MCF 10A (cell line): Measurements from ENCODE around the gene AFG3L2. TPM values are rescaled to one million over a fixed set of nuclear protein-coding genes. Genes with fewer than 3 reads are reported as not detected.

ENCODE experiments used
- BruUV-seq: library from RNA; stranded (reverse); fragments of 400-500 nt; replicated peaks from 2 replicates; lab custom pipeline; 2021; lab: Mats Ljungman, UMichigan
- CTCF ChIA-PET: fragments of 300-600 bp; sonication (Branson Sonifier 250); formaldehyde crosslinking; extraction: SDS; loops from one replicate; lab custom pipeline; 2021; ENCODE audit warnings: antibody characterized with exemption, inconsistent platforms; lab: Yijun Ruan, JAX
- POLR2A ChIA-PET: fragments of 300-600, 350-650 bp; sonication (Branson Sonifier 250); formaldehyde crosslinking; extraction: SDS; loops from one replicate; lab custom pipeline; 2020; ENCODE audit warnings: antibody characterized with exemption, inconsistent platforms; lab: Yijun Ruan, JAX
- DNase-seq: peaks from one replicate; pipeline ENCODE4 v3.0.0-alpha.2; 2018; ENCODE audit not compliant: unreplicated experiment
- H3K27ac Mint-ChIP-seq: one replicate; pipeline ENCODE4 v1.8.0; 2022; ENCODE audit warnings: mild to moderate bottlenecking, low read depth, mixed read lengths; ENCODE audit not compliant: unreplicated experiment
- H3K27me3 Mint-ChIP-seq: one replicate; pipeline ENCODE4 v1.8.0; 2022; ENCODE audit warnings: mixed read lengths; ENCODE audit not compliant: insufficient read depth, unreplicated experiment
- H3K36me3 Mint-ChIP-seq: one replicate; pipeline ENCODE4 v1.8.0; 2022; ENCODE audit warnings: mild to moderate bottlenecking, moderate library complexity, mixed read lengths; ENCODE audit not compliant: insufficient read depth, unreplicated experiment
- H3K4me1 Mint-ChIP-seq: one replicate; pipeline ENCODE4 v1.8.0; 2022; ENCODE audit warnings: mixed read lengths; ENCODE audit not compliant: insufficient read depth, unreplicated experiment
- H3K4me3 Mint-ChIP-seq: one replicate; pipeline ENCODE4 v1.8.0; 2022; ENCODE audit warnings: mild to moderate bottlenecking, moderate library complexity, mixed read lengths; ENCODE audit not compliant: unreplicated experiment
- H3K9me3 Mint-ChIP-seq: one replicate; pipeline ENCODE4 v1.8.0; 2022; ENCODE audit warnings: mixed read lengths; ENCODE audit not compliant: unreplicated experiment
- CTCF ChIP-seq: fragments of 200-600 bp; IDR thresholded peaks from one replicate; pipeline ENCODE4 v1.8.0; 2022; ENCODE audit warnings: antibody characterized with exemption, mild to moderate bottlenecking; ENCODE audit not compliant: unreplicated experiment
- intact Hi-C: fragments of 100-400 bp; cut with micrococcal nuclease; formaldehyde crosslinking; loops from 2 replicates; pipeline ENCODE4 v1.14.1; 2022
- total RNA-seq: library from RNA; stranded (reverse); gene quantifications from 2 replicates; pipeline ENCODE4 v1.2.3, GENCODE V29; 2022

The AFG3L2 gene
- total RNA-seq, 1 experiment from 2014 or later, result 77.2 TPM

- BruUV-seq, result no TSS peak
Measured at GRCh38 chr18:12342661-12343060, 34.4 kb downstream of the AFG3L2 start.

GRCh38 chr18:12340945-12341660 lies 35.9 kb downstream of the AFG3L2 start:
- Mint-ChIP-seq H3K4me3 (no peak overlapping the region), H3K27ac (no peak overlapping the region), H3K9me3 (no peaks in the 10 kb centered on the region), H3K4me1 (peaks cover 14% of the 10 kb centered on the region), H3K36me3 (peaks cover 100% of the 10 kb centered on the region), H3K27me3 (no peaks in the 10 kb centered on the region)
- ChIA-PET POLR2A (interaction anchor here (0.6 kb wide), 1 partner anchor 10 kb away, joined by 3 read pairs; no protein-coding TSS in a partner anchor), CTCF (interaction anchor here (0.6 to 1.0 kb wide), 3 partner anchors 13 to 32 kb away, joined by 3 read pairs; no protein-coding TSS in a partner anchor)
- no peak for DNase-seq
- TF ChIP-seq CTCF, result no peak
- no TSS peak for BruUV-seq
- intact Hi-C loops, result no loop called here

More at GRCh38 chr18:12342661-12343060, 34.4 kb downstream of the AFG3L2 start:
- Mint-ChIP-seq H3K27me3 (no peaks in the 10 kb centered on the region), H3K9me3 (no peaks in the 10 kb centered on the region), H3K27ac (no peak overlapping the region), H3K4me3 (no peak overlapping the region), H3K36me3 (peaks cover 100% of the 10 kb centered on the region), H3K4me1 (no peaks in the 10 kb centered on the region)
- CTCF ChIA-PET, result interaction anchor here (0.9 kb wide), 1 partner anchor 14 kb away, joined by 5 read pairs; no protein-coding TSS in a partner anchor
- intact Hi-C loops, result no loop called here
- no peak for TF ChIP-seq CTCF
- POLR2A ChIA-PET, result interaction anchor here (0.6 kb wide), 1 partner anchor 236 kb away, joined by 3 read pairs; no protein-coding TSS in a partner anchor
- DNase-seq, result no peak

- no peak for TF ChIP-seq CTCF
- peaks cover 22% of the 10 kb centered on the region for H3K4me1 Mint-ChIP-seq
- H3K9me3 Mint-ChIP-seq, result no peaks in the 10 kb centered on the region
- no peaks in the 10 kb centered on the region for H3K27me3 Mint-ChIP-seq
- intact Hi-C loops, result no loop called here
- H3K27ac Mint-ChIP-seq, result no peak overlapping the region
- CTCF ChIA-PET, result interaction anchor here (0.6 to 1.5 kb wide), 4 partner anchors 10 to 338 kb away, joined by 3 to 5 read pairs (median 4); no protein-coding TSS in a partner anchor
- H3K36me3 Mint-ChIP-seq, result peaks cover 100% of the 10 kb centered on the region
- POLR2A ChIA-PET, result interaction anchor here (0.8 to 1.0 kb wide), 2 partner anchors 31 to 1608 kb away, joined by 3 to 4 read pairs; no protein-coding TSS in a partner anchor
- DNase-seq, result no peak
- BruUV-seq, result no TSS peak
- H3K4me3 Mint-ChIP-seq, result no peak overlapping the region
Measured at GRCh38 chr18:12338382-12338781, 38.6 kb downstream of the AFG3L2 start.

GRCh38 chr18:12336887-12337286 lies 40.1 kb downstream of the AFG3L2 start:
- CTCF ChIA-PET, result interaction anchor here (1.2 to 1.3 kb wide), 2 partner anchors 9 to 10 kb away, joined by 4 read pairs; no protein-coding TSS in a partner anchor
- no peak for TF ChIP-seq CTCF
- Mint-ChIP-seq H3K4me3 (peak overlapping the region; percentile 26), H3K36me3 (peaks cover 88% of the 10 kb centered on the region), H3K27ac (peak overlapping the region; percentile 17), H3K9me3 (no peaks in the 10 kb centered on the region), H3K27me3 (no peaks in the 10 kb centered on the region), H3K4me1 (peaks cover 22% of the 10 kb centered on the region)
- POLR2A ChIA-PET, result interaction anchor here (1.2 kb wide), 1 partner anchor 28 kb away, joined by 6 read pairs; no protein-coding TSS in a partner anchor
- DNase-seq, result peak; percentile 70
- no TSS peak for BruUV-seq
- intact Hi-C loops, result no loop called here
